ENCODE data around the gene ANKFN1.

ANKFN1 gene

GRCh38 chr17:56171186-56171959, 18.1 kb downstream of the ANKFN1 start:
- no peak for TF ChIP-seq CTCF (IDR thresholded peaks at IDR 0.05; ENCODE audit: insufficient read depth, missing control alignments)
- DNase-seq (ENCODE audit: insufficient read length, low spot score) = no peak
- FAIRE-seq = no peak

- TF ChIP-seq CTCF (IDR thresholded peaks at IDR 0.05; ENCODE audit: insufficient read depth, missing control alignments) = no peak
- DNase-seq (ENCODE audit: insufficient read length, low spot score) = no peak
These were observed 19.3 kb downstream of the ANKFN1 start for GRCh38 chr17:56172517-56172982.

GRCh38 chr17:56173026-56173425, 19.8 kb downstream of the ANKFN1 start:
- no peak for TF ChIP-seq CTCF (IDR thresholded peaks at IDR 0.05; ENCODE audit: insufficient read depth, missing control alignments)
- DNase-seq (ENCODE audit: insufficient read length, low spot score) = no peak
- FAIRE-seq = no peak

More at GRCh38 chr17:56172517-56172982, 19.3 kb downstream of the ANKFN1 start:
- no peak for FAIRE-seq

- FAIRE-seq = no peak
- TF ChIP-seq CTCF (IDR thresholded peaks at IDR 0.05; ENCODE audit: insufficient read depth, missing control alignments) = no peak
- DNase-seq (ENCODE audit: insufficient read length, low spot score) = no peak
These were observed 20.9 kb downstream of the ANKFN1 start for GRCh38 chr17:56173958-56174835.

GRCh38 chr17:56175299-56175955, 22.2 kb downstream of the ANKFN1 start:
- DNase-seq (ENCODE audit: insufficient read length, low spot score) (no peak), FAIRE-seq (no peak)
- TF ChIP-seq CTCF (IDR thresholded peaks at IDR 0.05; ENCODE audit: insufficient read depth, missing control alignments) = no peak

GRCh38 chr17:56176091-56176490, 22.8 kb downstream of the ANKFN1 start:
- no peak for TF ChIP-seq CTCF (IDR thresholded peaks at IDR 0.05; ENCODE audit: insufficient read depth, missing control alignments)
- DNase-seq (ENCODE audit: insufficient read length, low spot score) = no peak
- no peak for FAIRE-seq

Measured in D721Med (cell line).